ENCODE data around the gene GRM6. TPM values are rescaled to one million over a fixed set of nuclear protein-coding genes. Genes with fewer than 3 reads are reported as not detected.

The GRM6 gene
- total RNA-seq, 1 donor from 2014 or later: not detected

GRCh38 chr5:178988436-178989220 lies 6.5 kb downstream of the GRM6 start:
- TF ChIP-seq CTCF (conservative IDR thresholded peaks at IDR 0.05): no peak
- peaks cover 20% of the 10 kb centered on the region for H3K27me3 Mint-ChIP-seq
- H3K9me3 Mint-ChIP-seq: no peaks in the 10 kb centered on the region
- no peak overlapping the region for H3K27ac Mint-ChIP-seq
- no peak for DNase-seq (ENCODE audit: extremely low spot score, unreplicated experiment)
- no peaks in the 10 kb centered on the region for H3K36me3 Mint-ChIP-seq
- no peak overlapping the region for H3K4me3 Mint-ChIP-seq
- H3K4me1 Mint-ChIP-seq (ENCODE audit: unreplicated experiment): no peaks in the 10 kb centered on the region

GRCh38 chr5:178986326-178986960 lies 8.7 kb downstream of the GRM6 start:
- H3K27me3 Mint-ChIP-seq: no peaks in the 10 kb centered on the region
- no peak for DNase-seq (ENCODE audit: extremely low spot score, unreplicated experiment)
- H3K4me3 Mint-ChIP-seq: no peak overlapping the region
- H3K36me3 Mint-ChIP-seq: no peaks in the 10 kb centered on the region
- no peak overlapping the region for H3K27ac Mint-ChIP-seq
- TF ChIP-seq CTCF (conservative IDR thresholded peaks at IDR 0.05): no peak
- H3K4me1 Mint-ChIP-seq (ENCODE audit: unreplicated experiment): no peaks in the 10 kb centered on the region
- H3K9me3 Mint-ChIP-seq: peaks cover 4% of the 10 kb centered on the region

- no peak for TF ChIP-seq CTCF (conservative IDR thresholded peaks at IDR 0.05)
- Mint-ChIP-seq H3K9me3 (peaks cover 8% of the 10 kb centered on the region), H3K4me3 (no peak overlapping the region), H3K4me1 (ENCODE audit: unreplicated experiment) (no peaks in the 10 kb centered on the region), H3K36me3 (no peaks in the 10 kb centered on the region), H3K27me3 (no peaks in the 10 kb centered on the region), H3K27ac (no peak overlapping the region)
- DNase-seq (ENCODE audit: extremely low spot score, unreplicated experiment): no peak
These were observed 10.7 kb downstream of the GRM6 start for GRCh38 chr5:178984145-178985072.

GRCh38 chr5:178983728-178984127 lies 11.4 kb downstream of the GRM6 start:
- no peak for DNase-seq (ENCODE audit: extremely low spot score, unreplicated experiment)
- Mint-ChIP-seq H3K36me3 (no peaks in the 10 kb centered on the region), H3K27ac (no peak overlapping the region), H3K4me1 (ENCODE audit: unreplicated experiment) (no peaks in the 10 kb centered on the region), H3K4me3 (no peak overlapping the region), H3K9me3 (peaks cover 9% of the 10 kb centered on the region), H3K27me3 (no peaks in the 10 kb centered on the region)
- no peak for TF ChIP-seq CTCF (conservative IDR thresholded peaks at IDR 0.05)

- no peak for TF ChIP-seq CTCF (conservative IDR thresholded peaks at IDR 0.05)
- Mint-ChIP-seq H3K9me3 (peaks cover 11% of the 10 kb centered on the region), H3K36me3 (no peaks in the 10 kb centered on the region), H3K4me3 (no peak overlapping the region), H3K4me1 (ENCODE audit: unreplicated experiment) (no peaks in the 10 kb centered on the region), H3K27ac (no peak overlapping the region), H3K27me3 (no peaks in the 10 kb centered on the region)
- DNase-seq (ENCODE audit: extremely low spot score, unreplicated experiment): no peak
These were observed 12.2 kb downstream of the GRM6 start for GRCh38 chr5:178982941-178983340.
